Hepatocyte (in vitro differentiated cells): ENCODE measurements around the gene PABPC1L. TPM values are rescaled to one million over a fixed set of nuclear protein-coding genes. Genes with fewer than 3 reads are reported as not detected.

Experiments used
- DNase-seq: peaks from one replicate; pipeline ENCODE4 v3.0.0-alpha.2; 2016; ENCODE audit warnings: low spot score
- H2AFZ ChIP-seq: fragments of 200-600 bp; sonication (generic); 2 replicates; pipeline ENCODE4 v1.6.0; 2016; ENCODE audit warnings: antibody characterized with exemption, mild to moderate bottlenecking
- H3K27ac ChIP-seq: fragments of 200-600 bp; sonication (generic); 2 replicates; pipeline ENCODE4 v1.5.1; 2016; ENCODE audit warnings: mild to moderate bottlenecking
- H3K27me3 ChIP-seq: fragments of 200-600 bp; sonication (generic); 2 replicates; pipeline ENCODE4 v1.6.1; 2016
- H3K36me3 ChIP-seq: fragments of 200-600 bp; sonication (generic); replicated peaks from 2 replicates; pipeline ENCODE4 v1.5.1; 2016; ENCODE audit warnings: low read depth; ENCODE audit not compliant: insufficient read depth
- H3K4me1 ChIP-seq: fragments of 200-600 bp; sonication (generic); 2 replicates; pipeline ENCODE4 v1.5.1; 2016; ENCODE audit warnings: mild to moderate bottlenecking, moderate library complexity; ENCODE audit not compliant: insufficient read depth
- H3K4me2 ChIP-seq: fragments of 200-600 bp; sonication (generic); 2 replicates; pipeline ENCODE4 v1.6.0; 2016
- H3K4me3 ChIP-seq: fragments of 200-600 bp; sonication (generic); 2 replicates; pipeline ENCODE4 v1.5.1; 2016; ENCODE audit warnings: mild to moderate bottlenecking
- H3K79me2 ChIP-seq: fragments of 200-600 bp; sonication (generic); 2 replicates; pipeline ENCODE4 v1.6.0; 2017; ENCODE audit warnings: mild to moderate bottlenecking
- H3K9me2 ChIP-seq: fragments of 200-600 bp; sonication (generic); replicated peaks from 2 replicates; pipeline ENCODE4 v1.6.0; 2017; ENCODE audit warnings: mild to moderate bottlenecking; ENCODE audit not compliant: insufficient read depth
- H3K9me3 ChIP-seq: fragments of 200-600 bp; sonication (generic); 2 replicates; pipeline ENCODE4 v1.5.1; 2016; ENCODE audit warnings: low read depth, mild to moderate bottlenecking
- H4K20me1 ChIP-seq: fragments of 200-600 bp; sonication (generic); 2 replicates; pipeline ENCODE4 v1.6.0; 2016; ENCODE audit warnings: mild to moderate bottlenecking; ENCODE audit not compliant: insufficient read depth, poor library complexity, severe bottlenecking
- CTCF ChIP-seq: fragments of 200-600 bp; sonication (generic); IDR thresholded peaks from 2 replicates; pipeline ENCODE4 v1.5.1; 2016; ENCODE audit warnings: antibody characterized with exemption, mild to moderate bottlenecking; ENCODE audit not compliant: poor library complexity
- EZH2 ChIP-seq: fragments of 200-600 bp; sonication (generic); IDR thresholded peaks from 2 replicates; pipeline ENCODE4 v1.6.1; 2016; ENCODE audit warnings: antibody characterized with exemption, mild to moderate bottlenecking, borderline replicate concordance
- EZH2phosphoT487 ChIP-seq: fragments of 200-600 bp; sonication (generic); IDR thresholded peaks from one replicate; pipeline ENCODE4 v1.6.1; 2018; ENCODE audit warnings: antibody characterized with exemption, mild to moderate bottlenecking, low read depth, moderate library complexity; ENCODE audit not compliant: unreplicated experiment, severe bottlenecking
- WGBS: methylation state at CpG from one replicate; pipeline ENCODE4 v1.1.6; 2016; ENCODE audit warnings: low lambda C conversion rate; ENCODE audit errors: missing lambda C conversion rate; 5-methylcytosine and 5-hydroxymethylcytosine counted together
- polyA plus RNA-seq: library from polyadenylated mRNA; unstranded; fragments of >200 nt; fragmentation: Nextera tagmentation; extraction: Ambion mirVana; gene quantifications from 2 replicates; pipeline ENCODE4 v1.2.1, GENCODE V29; 2016
- total RNA-seq: library from RNA; depleted of rRNA; stranded (reverse); fragments of >200 nt; gene quantifications from 2 replicates; pipeline ENCODE4 v1.2.3, GENCODE V29; 2014

The PABPC1L gene
- total and polyA plus RNA-seq, 2 experiments from 2014 or later, result 15.6 to 23.5 TPM

GRCh38 chr20:44884907-44885391 lies 24.9 kb upstream of the PABPC1L start:
- H3K27ac ChIP-seq, result peak overlapping the region; percentile 46
- no peaks in the 10 kb centered on the region for H3K9me3 ChIP-seq
- H3K4me2 ChIP-seq, result peak overlapping the region; percentile 74
- peak overlapping the region; percentile 12 for H2AFZ ChIP-seq
- peak overlapping the region; percentile 14 for H3K4me3 ChIP-seq
- DNase-seq, result no peak
- 13% methylated on average over 13 of the region's 14 CpGs for WGBS
- no peaks in the 10 kb centered on the region for H3K9me2 ChIP-seq
- H3K27me3 ChIP-seq, result no peaks in the 10 kb centered on the region
- H3K4me1 ChIP-seq, result peaks cover 13% of the 10 kb centered on the region
- TF ChIP-seq CTCF (no peak), EZH2phosphoT487 (no peak), EZH2 (no peak)
- H3K36me3 ChIP-seq, result no peaks in the 10 kb centered on the region
- peaks cover 43% of the 10 kb centered on the region for H3K79me2 ChIP-seq
- peaks cover 41% of the 10 kb centered on the region for H4K20me1 ChIP-seq

- H3K9me2 ChIP-seq, result no peaks in the 10 kb centered on the region
- peaks cover 46% of the 10 kb centered on the region for H4K20me1 ChIP-seq
- H3K36me3 ChIP-seq, result no peaks in the 10 kb centered on the region
- no peaks in the 10 kb centered on the region for H3K27me3 ChIP-seq
- peak within 1 kb of the TSS; percentile 85 for H3K4me2 ChIP-seq
- peaks cover 13% of the 10 kb centered on the region for H3K4me1 ChIP-seq
- peak; percentile 99 for DNase-seq
- WGBS, result under 1% methylated on average over 68 of the region's 88 CpGs
- H3K9me3 ChIP-seq, result no peaks in the 10 kb centered on the region
- H3K27ac ChIP-seq, result peak within 1 kb of the TSS; percentile 94
- peaks cover 50% of the 10 kb centered on the region for H3K79me2 ChIP-seq
- no peak for TF ChIP-seq EZH2
- TF ChIP-seq CTCF, result no peak
- TF ChIP-seq EZH2phosphoT487, result no peak
- peak within 1 kb of the TSS; percentile 69 for H2AFZ ChIP-seq
- peak within 1 kb of the TSS; percentile 61 for H3K4me3 ChIP-seq
These were observed 24.2 kb upstream of the PABPC1L start, which contains the start of gene YWHAB for GRCh38 chr20:44885392-44886265. YWHAB (plus strand) TSS chr20:44885705; CDS start chr20:44901534, 15,829 bp downstream.

- H3K9me3 ChIP-seq, result no peaks in the 10 kb centered on the region
- H3K4me3 ChIP-seq, result peak overlapping the region; percentile 61
- H3K4me1 ChIP-seq, result peaks cover 13% of the 10 kb centered on the region
- H3K4me2 ChIP-seq, result peak overlapping the region; percentile 85
- no peaks in the 10 kb centered on the region for H3K36me3 ChIP-seq
- no peak for TF ChIP-seq CTCF
- TF ChIP-seq EZH2, result no peak
- no peak for TF ChIP-seq EZH2phosphoT487
- no peaks in the 10 kb centered on the region for H3K9me2 ChIP-seq
- peaks cover 52% of the 10 kb centered on the region for H4K20me1 ChIP-seq
- WGBS, result 3% methylated on average over 8 of the region's 8 CpGs
- no peak for DNase-seq
- H3K27me3 ChIP-seq, result no peaks in the 10 kb centered on the region
- peak overlapping the region; percentile 69 for H2AFZ ChIP-seq
- peak overlapping the region; percentile 94 for H3K27ac ChIP-seq
- H3K79me2 ChIP-seq, result peaks cover 56% of the 10 kb centered on the region
These were observed 23.6 kb upstream of the PABPC1L start for GRCh38 chr20:44886266-44886651.
